K562 (cell line): ENCODE results near the gene OR6S1. TPM values are rescaled to one million over a fixed set of nuclear protein-coding genes. Genes with fewer than 3 reads are reported as not detected.

Experiments used
- BDP1 ChIP-seq: IDR thresholded peaks from 3 replicates; pipeline ENCODE4 v1.6.1; 2011; ENCODE audit not compliant: insufficient read length, insufficient read depth
- CBX2 ChIP-seq: fragments of 200-600 bp; sonication (generic); IDR thresholded peaks from one replicate; pipeline ENCODE4 v1.6.1; 2012; ENCODE audit warnings: mild to moderate bottlenecking, low read length, inconsistent platforms; ENCODE audit not compliant: insufficient read depth, poor library complexity, severe bottlenecking
- CREM ChIP-seq: IDR thresholded peaks from 2 replicates; pipeline ENCODE4 v1.6.1; 2014; ENCODE audit warnings: antibody characterized with exemption, low read depth
- NFE2 ChIP-seq: IDR thresholded peaks from 2 replicates; pipeline ENCODE4 v1.6.1; 2014; ENCODE audit warnings: antibody characterized with exemption, low read depth
- PHF20 ChIP-seq: fragments of 450-650 bp; IDR thresholded peaks from 2 replicates; pipeline ENCODE4 v1.6.1; 2018; ENCODE audit not compliant: partially characterized antibody
- POLR2G ChIP-seq: fragments of 200-400 bp; formaldehyde crosslinking; IDR thresholded peaks from 2 replicates; pipeline ENCODE4 v1.6.1; 2017; ENCODE audit warnings: low read depth, mild to moderate bottlenecking, antibody characterized with exemption, low read length, moderate library complexity
- RBBP5 ChIP-seq: fragments of 200-600 bp; sonication (generic); IDR thresholded peaks from 2 replicates; pipeline ENCODE4 v1.6.1; 2012; ENCODE audit warnings: borderline replicate concordance, mild to moderate bottlenecking, low read length, control low read depth, inconsistent platforms; ENCODE audit not compliant: insufficient read depth, poor library complexity, severe bottlenecking
- XRCC5 ChIP-seq: fragments of 200-400 bp; formaldehyde crosslinking; IDR thresholded peaks from 2 replicates; pipeline ENCODE4 v1.6.1; 2017; ENCODE audit warnings: low read depth, mild to moderate bottlenecking, low read length
- ZBTB8A ChIP-seq: fragments of 450-650 bp; IDR thresholded peaks from 2 replicates; pipeline ENCODE4 v1.6.1; 2018; ENCODE audit warnings: mild to moderate bottlenecking, moderate library complexity; ENCODE audit not compliant: partially characterized antibody
- ZNF140 ChIP-seq: fragments of 250-450 bp; sonication (Bioruptor Pico); IDR thresholded peaks from 2 replicates; pipeline ENCODE4 v1.8.0; 2021; ENCODE audit warnings: moderate library complexity, mild to moderate bottlenecking, inconsistent platforms
- ZNF282 ChIP-seq: sonication (generic); formaldehyde crosslinking; IDR thresholded peaks from 2 replicates; pipeline ENCODE4 v1.8.1; 2023; ENCODE audit warnings: missing genetic modification reagents
- ZNF583 ChIP-seq: fragments of 250-450 bp; sonication (Bioruptor Pico); IDR thresholded peaks from 2 replicates; pipeline ENCODE4 v1.4.0; 2020
- polyA plus RNA-seq, 8 experiments: library from polyadenylated mRNA; depleted of rRNA in 4 of 8; stranded (reverse) in 5 of 8; unstranded in 3 of 8; fragments of >200 nt; fragmentation: Nextera tagmentation in 2 of 8; fragmentation: Illumina TruSeq in 1 of 8; extraction: Ambion mirVana in 2 of 8; extraction: Trizol in 1 of 8; gene quantifications; 2 replicates each; pipeline versions ENCODE4 v1.2.1 to v1.2.3, GENCODE V29; 2011 to 2014; ENCODE audit warnings: inconsistent platforms in 1 of 8, missing spikeins in 1 of 8
- total RNA-seq, 7 experiments: library from RNA; depleted of rRNA in 6 of 7; stranded (reverse); fragments of >200 nt in 6 of 7; fragmentation: Illumina TruSeq in 2 of 7; extraction: Trizol in 2 of 7; gene quantifications; 2 replicates each; pipeline versions ENCODE4 v1.2.1 to v1.2.3, GENCODE V29; 2011 to 2021; ENCODE audit warnings: low replicate concordance in 1 of 7
- TF ChIP-seq, protein P1 (sequence below): fragments of 250-450 bp; sonication (Bioruptor Pico); IDR thresholded peaks from 2 replicates; pipeline ENCODE4 v1.4.0; 2020; ENCODE audit warnings: borderline replicate concordance
- TF ChIP-seq, protein P2 (sequence below): fragments of 450-650 bp; IDR thresholded peaks from 2 replicates; pipeline ENCODE4 v1.6.1; 2017; ENCODE audit warnings: antibody characterized with exemption, mild to moderate bottlenecking
- TF ChIP-seq, protein P3 (sequence below): fragments of 450-650 bp; IDR thresholded peaks from 2 replicates; pipeline ENCODE4 v1.6.1; 2016; ENCODE audit warnings: mild to moderate bottlenecking
- TF ChIP-seq, protein P4 (sequence below): fragments of 450-650 bp; IDR thresholded peaks from 2 replicates; pipeline ENCODE4 v1.6.1; 2014; ENCODE audit warnings: low read depth, mild to moderate bottlenecking, moderate library complexity, borderline replicate concordance
- TF ChIP-seq, protein P5 (sequence below): sonication (generic); formaldehyde crosslinking; IDR thresholded peaks from 2 replicates; pipeline ENCODE4 v1.9.0; 2022; ENCODE audit warnings: mild to moderate bottlenecking, missing genetic modification reagents

Gene OR6S1
- total and polyA plus RNA-seq, 9 of the 15 experiments (the other 6 are each of a cell fraction or from before 2014, with no cell fraction given), result not detected

DNA sequence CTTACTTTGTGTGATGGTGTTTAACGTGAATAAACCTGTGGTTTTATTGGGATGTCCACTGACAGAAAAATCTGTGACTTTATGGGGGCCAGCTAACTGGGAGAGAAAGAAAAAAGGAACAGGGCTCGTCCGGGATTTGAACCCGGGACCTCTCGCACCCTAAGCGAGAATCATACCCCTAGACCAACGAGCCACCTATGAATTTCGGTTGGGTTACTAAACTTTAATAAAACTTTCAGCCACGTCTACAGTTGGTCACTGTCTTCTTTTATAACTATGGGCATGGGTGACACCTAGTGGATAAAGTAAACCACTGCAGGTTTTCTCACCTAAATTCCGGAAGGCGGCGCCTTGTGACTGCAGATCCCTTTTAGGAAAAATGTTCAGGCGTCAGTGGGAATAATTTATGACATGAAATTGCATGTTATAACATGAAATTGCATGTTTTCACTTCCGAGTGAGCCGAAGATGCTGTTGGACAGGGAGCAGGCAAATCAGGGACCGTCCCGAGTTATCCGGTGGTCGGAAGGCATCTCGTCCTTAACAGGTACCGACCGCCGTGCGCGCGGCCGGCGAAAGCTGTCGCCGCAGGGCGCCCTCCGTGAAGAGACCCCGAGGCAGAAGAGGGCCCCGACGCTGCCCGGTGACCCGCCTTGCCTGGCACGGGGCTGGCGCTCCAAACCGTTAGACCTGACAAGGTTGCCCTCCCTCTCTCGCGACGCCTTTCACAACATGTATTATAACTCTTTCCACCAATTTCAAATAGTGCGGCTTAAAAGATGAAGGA, 32.1 kb downstream of the OR6S1 start (continued):
- no peak for TF ChIP-seq CBX2
- TF ChIP-seq, protein P1, sequence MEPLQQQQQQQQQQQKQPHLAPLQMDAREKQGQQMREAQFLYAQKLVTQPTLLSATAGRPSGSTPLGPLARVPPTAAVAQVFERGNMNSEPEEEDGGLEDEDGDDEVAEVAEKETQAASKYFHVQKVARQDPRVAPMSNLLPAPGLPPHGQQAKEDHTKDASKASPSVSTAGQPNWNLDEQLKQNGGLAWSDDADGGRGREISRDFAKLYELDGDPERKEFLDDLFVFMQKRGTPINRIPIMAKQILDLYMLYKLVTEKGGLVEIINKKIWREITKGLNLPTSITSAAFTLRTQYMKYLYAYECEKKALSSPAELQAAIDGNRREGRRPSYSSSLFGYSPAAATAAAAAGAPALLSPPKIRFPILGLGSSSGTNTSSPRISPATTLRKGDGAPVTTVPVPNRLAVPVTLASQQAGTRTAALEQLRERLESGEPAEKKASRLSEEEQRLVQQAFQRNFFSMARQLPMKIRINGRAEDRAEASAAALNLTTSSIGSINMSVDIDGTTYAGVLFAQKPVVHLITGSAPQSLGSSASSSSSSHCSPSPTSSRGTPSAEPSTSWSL (CRISPR knock-in tag), result no peak
- no peak for TF ChIP-seq ZNF583
- TF ChIP-seq, protein P2, sequence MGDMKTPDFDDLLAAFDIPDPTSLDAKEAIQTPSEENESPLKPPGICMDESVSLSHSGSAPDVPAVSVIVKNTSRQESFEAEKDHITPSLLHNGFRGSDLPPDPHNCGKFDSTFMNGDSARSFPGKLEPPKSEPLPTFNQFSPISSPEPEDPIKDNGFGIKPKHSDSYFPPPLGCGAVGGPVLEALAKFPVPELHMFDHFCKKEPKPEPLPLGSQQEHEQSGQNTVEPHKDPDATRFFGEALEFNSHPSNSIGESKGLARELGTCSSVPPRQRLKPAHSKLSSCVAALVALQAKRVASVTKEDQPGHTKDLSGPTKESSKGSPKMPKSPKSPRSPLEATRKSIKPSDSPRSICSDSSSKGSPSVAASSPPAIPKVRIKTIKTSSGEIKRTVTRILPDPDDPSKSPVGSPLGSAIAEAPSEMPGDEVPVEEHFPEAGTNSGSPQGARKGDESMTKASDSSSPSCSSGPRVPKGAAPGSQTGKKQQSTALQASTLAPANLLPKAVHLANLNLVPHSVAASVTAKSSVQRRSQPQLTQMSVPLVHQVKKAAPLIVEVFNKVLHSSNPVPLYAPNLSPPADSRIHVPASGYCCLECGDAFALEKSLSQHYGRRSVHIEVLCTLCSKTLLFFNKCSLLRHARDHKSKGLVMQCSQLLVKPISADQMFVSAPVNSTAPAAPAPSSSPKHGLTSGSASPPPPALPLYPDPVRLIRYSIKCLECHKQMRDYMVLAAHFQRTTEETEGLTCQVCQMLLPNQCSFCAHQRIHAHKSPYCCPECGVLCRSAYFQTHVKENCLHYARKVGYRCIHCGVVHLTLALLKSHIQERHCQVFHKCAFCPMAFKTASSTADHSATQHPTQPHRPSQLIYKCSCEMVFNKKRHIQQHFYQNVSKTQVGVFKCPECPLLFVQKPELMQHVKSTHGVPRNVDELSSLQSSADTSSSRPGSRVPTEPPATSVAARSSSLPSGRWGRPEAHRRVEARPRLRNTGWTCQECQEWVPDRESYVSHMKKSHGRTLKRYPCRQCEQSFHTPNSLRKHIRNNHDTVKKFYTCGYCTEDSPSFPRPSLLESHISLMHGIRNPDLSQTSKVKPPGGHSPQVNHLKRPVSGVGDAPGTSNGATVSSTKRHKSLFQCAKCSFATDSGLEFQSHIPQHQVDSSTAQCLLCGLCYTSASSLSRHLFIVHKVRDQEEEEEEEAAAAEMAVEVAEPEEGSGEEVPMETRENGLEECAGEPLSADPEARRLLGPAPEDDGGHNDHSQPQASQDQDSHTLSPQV, result peak; percentile 48; the same call in 1 of the 2 replicates
- TF ChIP-seq, protein P3, sequence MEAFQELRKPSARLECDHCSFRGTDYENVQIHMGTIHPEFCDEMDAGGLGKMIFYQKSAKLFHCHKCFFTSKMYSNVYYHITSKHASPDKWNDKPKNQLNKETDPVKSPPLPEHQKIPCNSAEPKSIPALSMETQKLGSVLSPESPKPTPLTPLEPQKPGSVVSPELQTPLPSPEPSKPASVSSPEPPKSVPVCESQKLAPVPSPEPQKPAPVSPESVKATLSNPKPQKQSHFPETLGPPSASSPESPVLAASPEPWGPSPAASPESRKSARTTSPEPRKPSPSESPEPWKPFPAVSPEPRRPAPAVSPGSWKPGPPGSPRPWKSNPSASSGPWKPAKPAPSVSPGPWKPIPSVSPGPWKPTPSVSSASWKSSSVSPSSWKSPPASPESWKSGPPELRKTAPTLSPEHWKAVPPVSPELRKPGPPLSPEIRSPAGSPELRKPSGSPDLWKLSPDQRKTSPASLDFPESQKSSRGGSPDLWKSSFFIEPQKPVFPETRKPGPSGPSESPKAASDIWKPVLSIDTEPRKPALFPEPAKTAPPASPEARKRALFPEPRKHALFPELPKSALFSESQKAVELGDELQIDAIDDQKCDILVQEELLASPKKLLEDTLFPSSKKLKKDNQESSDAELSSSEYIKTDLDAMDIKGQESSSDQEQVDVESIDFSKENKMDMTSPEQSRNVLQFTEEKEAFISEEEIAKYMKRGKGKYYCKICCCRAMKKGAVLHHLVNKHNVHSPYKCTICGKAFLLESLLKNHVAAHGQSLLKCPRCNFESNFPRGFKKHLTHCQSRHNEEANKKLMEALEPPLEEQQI, result no peak
- TF ChIP-seq, protein P4, sequence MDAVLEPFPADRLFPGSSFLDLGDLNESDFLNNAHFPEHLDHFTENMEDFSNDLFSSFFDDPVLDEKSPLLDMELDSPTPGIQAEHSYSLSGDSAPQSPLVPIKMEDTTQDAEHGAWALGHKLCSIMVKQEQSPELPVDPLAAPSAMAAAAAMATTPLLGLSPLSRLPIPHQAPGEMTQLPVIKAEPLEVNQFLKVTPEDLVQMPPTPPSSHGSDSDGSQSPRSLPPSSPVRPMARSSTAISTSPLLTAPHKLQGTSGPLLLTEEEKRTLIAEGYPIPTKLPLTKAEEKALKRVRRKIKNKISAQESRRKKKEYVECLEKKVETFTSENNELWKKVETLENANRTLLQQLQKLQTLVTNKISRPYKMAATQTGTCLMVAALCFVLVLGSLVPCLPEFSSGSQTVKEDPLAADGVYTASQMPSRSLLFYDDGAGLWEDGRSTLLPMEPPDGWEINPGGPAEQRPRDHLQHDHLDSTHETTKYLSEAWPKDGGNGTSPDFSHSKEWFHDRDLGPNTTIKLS, result peak; percentile 83
- TF ChIP-seq CREM, result 0 out of 2 replicates have a peak, but pooled peaks have one; percentile 29
- 0 out of 2 replicates have a peak, but pooled peaks have one; percentile 67 for TF ChIP-seq XRCC5
- TF ChIP-seq ZNF282, result no peak
- TF ChIP-seq BDP1, result peak; percentile 59
- TF ChIP-seq POLR2G, result 0 out of 2 replicates have a peak, but pooled peaks have one; percentile 30
- TF ChIP-seq NFE2, result no peak
- TF ChIP-seq PHF20, result peak; percentile 45
- peak; percentile 68 for TF ChIP-seq ZBTB8A
- TF ChIP-seq, protein P5, sequence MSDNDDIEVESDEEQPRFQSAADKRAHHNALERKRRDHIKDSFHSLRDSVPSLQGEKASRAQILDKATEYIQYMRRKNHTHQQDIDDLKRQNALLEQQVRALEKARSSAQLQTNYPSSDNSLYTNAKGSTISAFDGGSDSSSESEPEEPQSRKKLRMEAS (CRISPR knock-in tag), result no peak
- TF ChIP-seq RBBP5, result peak; percentile 99
- no peak for TF ChIP-seq ZNF140 (CRISPR knock-in tag)
